ENCODE data around the gene NAV1.

The NAV1 gene

DNA sequence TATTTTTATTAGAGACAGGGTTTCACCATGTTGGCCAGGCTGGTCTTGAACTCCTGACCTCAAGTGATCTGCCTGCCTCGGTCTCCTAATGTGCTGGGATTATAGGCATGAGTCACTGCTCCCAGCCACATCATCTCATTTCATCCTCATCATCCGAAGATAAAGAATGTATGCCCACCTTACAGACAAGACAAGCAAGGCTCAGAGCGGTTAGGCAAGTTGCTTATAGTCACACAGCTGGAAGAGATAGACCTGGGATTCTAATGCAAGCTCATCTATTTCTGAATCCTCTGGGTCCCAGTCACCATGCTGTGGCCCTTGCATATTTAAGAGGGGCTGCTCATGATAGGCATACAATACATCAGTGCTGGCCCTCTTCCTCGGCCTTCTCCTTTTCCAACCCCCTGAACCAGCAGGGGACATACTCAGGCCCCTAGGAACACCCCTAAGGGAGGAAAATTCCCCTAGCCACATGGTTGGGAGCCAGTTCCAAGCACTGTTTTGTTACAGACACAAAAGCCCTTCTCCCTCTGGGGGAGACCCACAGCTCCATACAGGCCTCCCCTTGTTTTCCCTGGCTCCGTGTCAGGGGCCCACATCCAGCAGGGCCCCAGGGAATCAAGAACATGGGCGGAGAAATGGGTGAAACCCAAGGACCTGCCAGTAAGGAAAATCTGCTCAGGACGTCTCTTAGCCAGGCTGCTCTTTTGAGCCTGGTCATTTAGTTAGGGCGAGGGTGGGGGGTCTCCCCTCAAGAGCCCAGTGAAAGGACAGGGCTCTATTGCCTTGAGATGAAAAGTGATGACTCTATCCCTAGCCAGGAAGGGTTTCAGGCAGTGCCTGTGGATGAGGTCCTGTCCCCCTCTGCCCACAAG lies 38.9 kb upstream of the NAV1 start:
- no peak overlapping the region for H2AFZ ChIP-seq (ENCODE audit: low read depth, low read length)
- H3K4me3 ChIP-seq (ENCODE audit: low read length): no peak overlapping the region
- H3K36me3 ChIP-seq (ENCODE audit: insufficient read depth, low read length): no peaks in the 10 kb centered on the region
- no peaks in the 10 kb centered on the region for H3K9me3 ChIP-seq (ENCODE audit: low read length)
- no peaks in the 10 kb centered on the region for H3K27me3 ChIP-seq (ENCODE audit: insufficient read depth, low read length)
- peaks cover 43% of the 10 kb centered on the region for H3K4me1 ChIP-seq (ENCODE audit: insufficient read depth, low read length)

DNA sequence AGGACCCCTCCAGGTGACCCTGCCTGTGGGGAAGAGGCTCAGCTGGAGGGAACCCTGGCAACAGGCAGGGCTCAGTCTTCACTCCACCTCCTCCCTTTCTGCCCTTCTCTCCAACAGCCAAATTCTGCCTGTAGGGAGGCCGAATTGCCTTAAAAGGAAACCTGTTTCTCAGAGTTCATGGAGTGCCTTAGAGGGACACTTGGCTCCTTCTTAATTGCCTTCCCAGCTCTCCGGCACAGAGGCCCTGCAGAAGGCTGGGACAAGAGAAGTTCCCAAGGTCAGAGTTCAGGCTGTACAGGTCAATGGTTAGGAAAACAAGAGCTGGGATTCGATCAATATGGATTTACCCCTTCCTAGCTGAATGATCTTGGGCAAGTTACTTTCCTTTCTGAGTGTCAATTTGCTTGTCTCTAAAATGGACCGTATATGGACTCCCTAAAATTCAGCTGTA lies 38.2 kb upstream of the NAV1 start:
- Histone ChIP-seq H2AFZ (ENCODE audit: low read depth, low read length) (no peak overlapping the region), H3K36me3 (ENCODE audit: insufficient read depth, low read length) (no peaks in the 10 kb centered on the region), H3K4me3 (ENCODE audit: low read length) (no peak overlapping the region), H3K4me1 (ENCODE audit: insufficient read depth, low read length) (peaks cover 46% of the 10 kb centered on the region), H3K9me3 (ENCODE audit: low read length) (no peaks in the 10 kb centered on the region), H3K27me3 (ENCODE audit: insufficient read depth, low read length) (no peaks in the 10 kb centered on the region)

- Histone ChIP-seq H3K4me1 (ENCODE audit: insufficient read depth, low read length) (peaks cover 43% of the 10 kb centered on the region), H2AFZ (ENCODE audit: low read depth, low read length) (no peak overlapping the region), H3K36me3 (ENCODE audit: insufficient read depth, low read length) (no peaks in the 10 kb centered on the region)
Measured at GRCh38 chr1:201501144-201501543, 37.8 kb upstream of the NAV1 start.

DNA sequence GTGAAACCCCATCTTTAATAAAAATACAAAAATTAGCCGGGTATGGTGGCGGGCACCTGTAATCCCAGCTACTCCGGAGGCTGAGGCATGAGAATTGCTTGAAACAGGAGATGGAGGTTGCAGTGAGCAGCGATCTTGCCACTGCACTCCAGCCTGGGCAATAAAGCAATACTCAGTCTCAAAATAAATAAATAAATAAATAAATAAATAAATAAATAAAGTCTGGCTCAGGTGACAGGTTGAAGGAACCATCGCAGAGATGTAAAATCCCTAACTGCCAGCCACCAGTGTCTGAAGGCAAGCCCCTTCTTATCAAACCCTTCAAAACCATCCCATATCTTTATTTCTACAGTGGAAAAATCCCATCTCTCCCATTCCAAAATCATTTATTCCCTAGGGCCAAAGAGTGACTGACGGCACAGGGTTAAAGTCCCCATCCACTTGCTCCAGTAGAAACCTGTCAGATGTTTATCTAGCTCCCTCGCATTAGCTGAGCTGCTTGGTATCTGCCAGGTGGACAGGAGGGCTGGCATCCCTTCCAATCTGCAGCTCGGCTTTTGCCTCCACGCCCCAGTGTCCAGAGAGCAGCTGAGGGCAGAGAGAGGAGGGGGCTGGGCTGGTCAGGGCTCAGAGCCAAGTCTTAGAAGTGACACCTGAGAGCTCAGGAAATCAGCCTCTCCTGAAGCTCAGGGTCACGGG lies 37.0 kb upstream of the NAV1 start:
- no peak overlapping the region for H3K4me3 ChIP-seq (ENCODE audit: low read length)
- no peak overlapping the region for H2AFZ ChIP-seq (ENCODE audit: low read depth, low read length)
- H3K27me3 ChIP-seq (ENCODE audit: insufficient read depth, low read length): no peaks in the 10 kb centered on the region
- no peaks in the 10 kb centered on the region for H3K9me3 ChIP-seq (ENCODE audit: low read length)
- H3K4me1 ChIP-seq (ENCODE audit: insufficient read depth, low read length): peaks cover 41% of the 10 kb centered on the region
- no peaks in the 10 kb centered on the region for H3K36me3 ChIP-seq (ENCODE audit: insufficient read depth, low read length)

More at GRCh38 chr1:201501144-201501543, 37.8 kb upstream of the NAV1 start:
- Histone ChIP-seq H3K9me3 (ENCODE audit: low read length) (no peaks in the 10 kb centered on the region), H3K4me3 (ENCODE audit: low read length) (no peak overlapping the region), H3K27me3 (ENCODE audit: insufficient read depth, low read length) (no peaks in the 10 kb centered on the region)

DNA sequence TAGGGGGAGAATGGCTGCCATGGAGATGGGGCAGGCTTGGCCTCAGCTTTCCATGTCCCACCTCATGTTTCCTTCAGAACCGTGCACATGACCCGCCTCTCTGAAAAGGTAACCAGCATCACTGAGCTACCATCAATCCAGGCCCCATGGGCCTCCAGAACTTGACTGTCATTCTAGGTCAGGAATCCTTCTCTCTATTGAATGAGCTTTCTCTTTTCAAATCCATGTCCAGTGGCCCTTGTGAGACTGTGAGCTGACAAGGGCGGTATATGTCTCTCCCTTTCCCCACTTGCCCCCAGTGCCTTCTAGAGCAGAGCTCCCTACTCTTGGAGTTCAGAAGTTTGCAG lies 36.4 kb upstream of the NAV1 start:
- H2AFZ ChIP-seq (ENCODE audit: low read depth, low read length): no peak overlapping the region
- peaks cover 41% of the 10 kb centered on the region for H3K4me1 ChIP-seq (ENCODE audit: insufficient read depth, low read length)
- no peaks in the 10 kb centered on the region for H3K36me3 ChIP-seq (ENCODE audit: insufficient read depth, low read length)
- H3K27me3 ChIP-seq (ENCODE audit: insufficient read depth, low read length): no peaks in the 10 kb centered on the region
- no peak overlapping the region for H3K4me3 ChIP-seq (ENCODE audit: low read length)
- no peaks in the 10 kb centered on the region for H3K9me3 ChIP-seq (ENCODE audit: low read length)

GRCh38 chr1:201503397-201504176 lies 35.3 kb upstream of the NAV1 start:
- H2AFZ ChIP-seq (ENCODE audit: low read depth, low read length): no peak overlapping the region
- peak overlapping the region; percentile 0 for H3K4me3 ChIP-seq (ENCODE audit: low read length)
- H3K4me1 ChIP-seq (ENCODE audit: insufficient read depth, low read length): peaks cover 41% of the 10 kb centered on the region
- no peaks in the 10 kb centered on the region for H3K36me3 ChIP-seq (ENCODE audit: insufficient read depth, low read length)
- H3K27me3 ChIP-seq (ENCODE audit: insufficient read depth, low read length): no peaks in the 10 kb centered on the region
- no peaks in the 10 kb centered on the region for H3K9me3 ChIP-seq (ENCODE audit: low read length)

DNA sequence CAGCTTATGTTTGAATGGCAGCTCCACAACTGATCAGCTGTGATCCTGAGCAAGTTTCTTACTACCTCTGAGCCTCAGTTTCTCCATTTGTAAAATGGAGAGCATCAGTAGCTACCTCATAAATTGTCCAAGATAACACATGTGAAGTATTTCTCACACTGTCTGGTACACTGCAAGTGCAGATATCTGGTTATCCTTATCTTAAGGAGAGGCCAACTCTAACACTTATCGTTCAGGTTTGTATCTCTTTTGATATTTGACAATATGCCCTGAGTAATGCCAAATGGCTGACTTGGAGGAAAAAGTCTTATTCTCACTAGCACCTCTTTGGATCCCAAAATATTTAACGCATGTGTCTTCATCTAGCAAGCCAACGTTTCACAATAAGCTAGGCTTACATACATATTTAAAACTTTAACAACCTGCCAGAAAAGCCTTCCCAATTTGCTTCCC lies 34.7 kb upstream of the NAV1 start:
- Histone ChIP-seq H2AFZ (ENCODE audit: low read depth, low read length) (no peak overlapping the region), H3K36me3 (ENCODE audit: insufficient read depth, low read length) (no peaks in the 10 kb centered on the region), H3K4me1 (ENCODE audit: insufficient read depth, low read length) (peaks cover 41% of the 10 kb centered on the region), H3K4me3 (ENCODE audit: low read length) (no peak overlapping the region), H3K27me3 (ENCODE audit: insufficient read depth, low read length) (no peaks in the 10 kb centered on the region), H3K9me3 (ENCODE audit: low read length) (no peaks in the 10 kb centered on the region)

DNA sequence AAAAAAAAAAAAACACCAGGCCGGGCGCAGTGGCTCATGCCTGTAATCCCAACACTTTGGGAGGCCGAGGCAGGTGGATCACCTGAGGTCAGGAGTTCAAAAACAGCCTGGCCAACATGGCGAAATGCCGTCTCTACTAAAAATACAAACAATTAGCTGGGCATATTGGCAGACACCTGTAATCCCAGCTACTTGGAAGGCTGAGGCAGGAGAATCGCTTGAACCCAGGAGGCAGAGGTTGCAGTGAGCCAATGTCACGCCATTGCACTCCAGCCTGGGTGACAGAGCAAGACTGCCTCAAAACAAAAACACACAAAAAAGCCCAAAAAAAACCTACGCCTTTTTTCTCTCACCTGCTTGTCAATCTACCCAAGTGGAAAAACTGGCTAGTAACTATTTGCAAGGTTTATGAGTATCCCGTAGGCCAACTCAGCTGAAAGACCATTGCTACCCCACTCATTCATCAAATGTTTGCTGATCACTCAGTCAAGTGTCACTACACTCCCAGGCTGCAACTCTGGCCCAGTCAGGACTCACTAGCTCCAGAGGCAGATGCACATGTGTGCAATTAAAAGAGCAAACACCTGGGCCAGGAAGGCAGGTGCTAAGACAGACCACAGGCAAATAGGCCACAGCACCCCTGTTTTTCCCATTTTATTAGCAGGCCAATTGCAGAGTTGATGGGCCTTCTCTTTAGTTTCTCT lies 34.0 kb upstream of the NAV1 start:
- Histone ChIP-seq H3K4me3 (ENCODE audit: low read length) (no peak overlapping the region), H3K4me1 (ENCODE audit: insufficient read depth, low read length) (peaks cover 41% of the 10 kb centered on the region), H3K27me3 (ENCODE audit: insufficient read depth, low read length) (no peaks in the 10 kb centered on the region)

GRCh38 chr1:201505503-201505890 lies 33.4 kb upstream of the NAV1 start:
- H2AFZ ChIP-seq (ENCODE audit: low read depth, low read length): no peak overlapping the region
- no peaks in the 10 kb centered on the region for H3K36me3 ChIP-seq (ENCODE audit: insufficient read depth, low read length)
- H3K27me3 ChIP-seq (ENCODE audit: insufficient read depth, low read length): no peaks in the 10 kb centered on the region
- no peaks in the 10 kb centered on the region for H3K9me3 ChIP-seq (ENCODE audit: low read length)
- no peak overlapping the region for H3K4me3 ChIP-seq (ENCODE audit: low read length)
- H3K4me1 ChIP-seq (ENCODE audit: insufficient read depth, low read length): peaks cover 35% of the 10 kb centered on the region

More for the DNA sequence above, 34.0 kb upstream of the NAV1 start:
- no peaks in the 10 kb centered on the region for H3K9me3 ChIP-seq (ENCODE audit: low read length)
- H3K36me3 ChIP-seq (ENCODE audit: insufficient read depth, low read length): no peaks in the 10 kb centered on the region
- no peak overlapping the region for H2AFZ ChIP-seq (ENCODE audit: low read depth, low read length)

- Histone ChIP-seq H3K36me3 (ENCODE audit: insufficient read depth, low read length) (no peaks in the 10 kb centered on the region), H3K4me1 (ENCODE audit: insufficient read depth, low read length) (peaks cover 30% of the 10 kb centered on the region), H3K9me3 (ENCODE audit: low read length) (no peaks in the 10 kb centered on the region), H3K27me3 (ENCODE audit: insufficient read depth, low read length) (no peaks in the 10 kb centered on the region), H2AFZ (ENCODE audit: low read depth, low read length) (no peak overlapping the region), H3K4me3 (ENCODE audit: low read length) (peak overlapping the region; percentile 29)
Measured at GRCh38 chr1:201506092-201506491, 32.8 kb upstream of the NAV1 start.

- peaks cover 31% of the 10 kb centered on the region for H3K4me1 ChIP-seq (ENCODE audit: insufficient read depth, low read length)
- H3K9me3 ChIP-seq (ENCODE audit: low read length): no peaks in the 10 kb centered on the region
- no peaks in the 10 kb centered on the region for H3K27me3 ChIP-seq (ENCODE audit: insufficient read depth, low read length)
- peak within 1 kb of the TSS; percentile 29 for H3K4me3 ChIP-seq (ENCODE audit: low read length)
- H2AFZ ChIP-seq (ENCODE audit: low read depth, low read length): no peak within 1 kb of the TSS
- no peaks in the 10 kb centered on the region for H3K36me3 ChIP-seq (ENCODE audit: insufficient read depth, low read length)
Measured at GRCh38 chr1:201506557-201507359, 32.2 kb upstream of the NAV1 start, which contains the start of gene CSRP1. TSS of gene CSRP1 (minus strand) at chr1:201507123. CDS start at chr1:201496303, 10,820 bp downstream.

DNA sequence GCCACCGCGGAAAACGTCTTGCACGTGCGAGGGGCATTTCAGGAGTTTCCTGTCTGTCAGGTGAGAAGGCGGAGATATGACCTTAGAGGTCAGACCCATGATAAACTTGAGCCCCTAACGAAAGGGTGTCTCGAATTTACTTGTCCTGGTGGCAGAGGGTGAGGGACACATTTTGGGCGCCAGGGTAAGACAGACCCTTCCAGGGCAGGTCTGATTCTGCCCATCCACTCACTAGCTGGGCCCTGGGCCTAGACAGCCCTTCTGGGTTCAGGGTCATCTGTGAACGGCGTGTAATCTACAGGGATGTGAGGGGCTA lies 31.6 kb upstream of the NAV1 start:
- H3K36me3 ChIP-seq (ENCODE audit: insufficient read depth, low read length): no peaks in the 10 kb centered on the region
- no peaks in the 10 kb centered on the region for H3K27me3 ChIP-seq (ENCODE audit: insufficient read depth, low read length)
- no peaks in the 10 kb centered on the region for H3K9me3 ChIP-seq (ENCODE audit: low read length)
- H3K4me3 ChIP-seq (ENCODE audit: low read length): peak overlapping the region; percentile 29
- no peak overlapping the region for H2AFZ ChIP-seq (ENCODE audit: low read depth, low read length)
- H3K4me1 ChIP-seq (ENCODE audit: insufficient read depth, low read length): peaks cover 34% of the 10 kb centered on the region
